HG02571 (cell line): ENCODE measurements around the gene PROB1.
"Not testable (repeated sequence)": the region's sequence is repeated elsewhere in the genome, so short reads cannot be mapped to it uniquely, and the experiment has no call there.

Experiments used
- ATAC-seq: cut with Tn5 transposase; IDR thresholded peaks from one replicate; pipeline ENCODE4 v1.9.1; 2021; ENCODE audit warnings: mild to moderate bottlenecking, moderate library complexity; ENCODE audit not compliant: unreplicated experiment

PROB1 gene

DNA sequence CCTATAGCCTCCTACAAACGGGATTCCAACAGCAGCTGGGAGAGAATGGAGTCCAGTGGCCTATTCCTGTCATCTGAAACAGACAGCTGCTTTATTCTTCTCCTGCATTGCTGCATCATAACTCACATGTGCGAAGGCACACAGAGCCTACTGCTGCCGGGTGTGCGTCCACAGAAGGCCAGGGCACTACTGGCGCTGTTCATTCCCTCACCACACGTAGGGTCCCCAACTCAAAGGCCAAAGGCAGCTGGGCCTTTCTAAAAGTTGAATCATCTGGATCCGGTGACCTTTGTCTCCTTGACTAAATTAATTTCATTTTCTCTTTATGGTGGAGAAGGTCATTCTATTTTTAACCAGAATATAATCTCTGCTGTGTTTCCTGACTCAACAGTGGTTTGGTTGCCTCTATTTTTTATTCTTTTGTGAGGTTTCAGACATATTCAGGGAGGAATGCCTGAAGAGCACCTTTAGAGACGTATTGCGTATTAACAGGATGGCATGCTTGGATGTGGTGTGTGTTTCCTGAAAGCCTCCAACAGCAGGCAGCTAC, 19.8 kb upstream of the PROB1 start:
- no peak for ATAC-seq

DNA sequence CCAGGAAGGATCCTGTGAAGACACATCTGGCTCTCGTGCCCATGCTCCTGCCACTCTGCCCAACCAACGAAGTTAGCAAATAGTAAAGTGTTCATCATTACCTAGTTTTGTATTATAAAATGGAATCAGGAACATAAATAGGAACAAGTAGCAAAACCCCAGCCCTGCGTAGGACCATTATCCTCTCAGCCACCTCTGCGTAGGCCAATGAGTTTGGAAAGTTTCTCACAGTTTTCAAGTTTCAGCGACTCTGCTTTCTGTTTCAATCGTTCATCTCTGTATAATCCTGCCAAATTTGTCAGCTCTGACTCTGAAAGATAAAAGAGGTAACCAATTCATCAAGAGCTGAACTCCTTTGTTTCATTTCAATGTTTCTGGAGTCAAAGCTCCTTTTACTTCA, 19.1 kb upstream of the PROB1 start:
- ATAC-seq: no peak

DNA sequence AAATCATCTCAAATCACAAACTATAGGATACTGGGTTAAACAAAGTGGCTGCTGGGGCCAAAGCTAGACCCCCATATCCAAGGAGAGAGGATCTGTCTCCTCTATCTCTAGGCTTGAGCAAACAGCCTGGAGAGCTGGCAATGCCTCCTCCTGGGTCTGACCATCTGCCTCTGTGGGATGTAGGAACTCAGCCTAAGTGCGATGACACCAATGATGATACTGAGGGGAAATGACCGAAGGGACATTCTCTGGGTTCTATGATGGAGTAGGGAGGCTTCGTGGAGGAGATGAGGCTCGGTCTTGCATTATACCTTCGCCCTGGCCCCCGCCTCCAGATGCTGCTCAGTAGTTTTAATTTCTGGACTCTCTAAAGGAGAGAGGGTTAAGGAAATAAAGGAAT, 18.2 kb upstream of the PROB1 start:
- no peak for ATAC-seq

- no peak for ATAC-seq
Observed at GRCh38 chr5:139410993-139411828, 16.3 kb upstream of the PROB1 start.

GRCh38 chr5:139410121-139410992, 15.5 kb upstream of the PROB1 start:
- ATAC-seq: no peak

- ATAC-seq: not testable (repeated sequence)
Observed at GRCh38 chr5:139409116-139409515, 14.2 kb upstream of the PROB1 start.

- ATAC-seq: no peak
Observed at GRCh38 chr5:139408191-139408590, 13.3 kb upstream of the PROB1 start.

DNA sequence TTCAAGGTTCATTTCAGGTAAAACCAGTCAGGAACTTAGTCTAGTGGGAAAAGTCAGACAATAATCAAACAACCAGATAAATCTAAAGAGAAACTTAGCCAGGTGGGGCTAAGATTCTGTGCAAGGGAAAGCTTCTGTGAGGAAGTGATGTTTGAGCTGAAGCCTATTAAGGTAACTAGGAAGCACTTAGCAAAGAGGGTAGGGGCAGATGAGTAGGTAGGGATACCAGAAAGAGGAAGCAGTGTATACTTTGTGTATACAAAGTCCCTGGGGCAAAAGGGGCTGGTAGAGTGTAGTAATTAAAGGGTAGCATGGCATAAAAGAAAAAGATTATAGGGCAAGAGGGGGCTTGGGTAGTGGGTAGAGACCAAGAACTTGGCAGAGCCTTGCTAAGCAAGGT, 12.6 kb upstream of the PROB1 start:
- ATAC-seq: no peak

DNA sequence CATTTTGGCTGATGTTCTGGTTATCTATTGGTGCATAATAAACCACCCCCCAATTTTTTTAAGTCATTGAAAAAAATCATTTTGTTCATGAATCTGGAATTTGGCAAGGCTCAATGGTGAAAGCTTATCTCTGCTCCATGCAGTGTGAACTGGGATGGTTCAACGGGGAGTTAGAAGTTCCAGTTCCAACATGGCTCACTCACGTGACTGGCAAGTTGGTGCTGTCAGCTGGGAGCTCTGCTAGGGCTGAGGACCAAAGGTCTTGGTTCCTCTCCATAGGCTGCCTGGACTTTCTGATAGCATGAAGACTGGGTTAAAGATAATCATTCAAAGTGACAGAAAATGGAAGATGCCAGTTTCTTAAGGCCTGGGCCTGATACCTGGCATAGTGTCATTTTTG, 12.1 kb upstream of the PROB1 start:
- ATAC-seq: no peak

GRCh38 chr5:139404484-139404840, 9.6 kb upstream of the PROB1 start:
- ATAC-seq: no peak

DNA sequence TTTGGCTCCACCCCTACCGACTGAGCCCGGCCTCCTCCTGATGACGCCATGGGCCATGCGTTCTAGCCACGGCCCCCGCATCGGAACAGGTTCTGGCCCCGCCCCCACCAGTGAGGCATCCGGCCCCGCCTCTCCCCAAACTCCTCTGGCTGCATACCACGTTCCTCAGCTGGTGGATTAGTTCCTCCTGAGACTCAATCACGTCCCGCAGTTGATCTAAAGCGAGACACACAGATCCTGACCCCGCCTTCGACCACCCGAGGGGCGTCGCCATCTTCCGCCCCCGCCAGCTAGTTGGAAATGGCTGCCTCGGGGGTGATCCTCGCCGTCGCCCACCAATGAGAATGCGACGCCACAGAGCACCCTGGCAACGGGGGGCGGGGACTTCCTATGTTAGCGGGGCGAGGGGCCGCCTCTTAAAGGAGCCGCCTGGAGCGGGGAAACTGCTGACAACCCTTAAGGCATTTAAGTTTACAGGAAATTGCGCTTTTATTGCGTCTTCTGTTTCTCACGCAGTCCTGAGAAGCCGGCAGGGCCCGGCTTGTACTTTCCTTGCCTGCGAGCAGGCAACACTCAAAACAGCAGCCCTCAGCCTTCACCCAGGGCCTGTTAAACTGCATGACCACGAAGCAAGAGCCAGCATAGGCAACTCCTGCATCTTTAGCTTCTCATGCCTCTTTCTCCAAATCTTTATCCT, 9.0 kb upstream of the PROB1 start, which contains the start of gene SPATA24:
Gene SPATA24, minus strand, starts transcription at position 303 of the 697 bp plus-strand sequence. Its CDS starts 29 bp downstream, at position 274.
- peak; percentile 79 for ATAC-seq

- ATAC-seq: no peak
Observed at GRCh38 chr5:139403418-139403786, 8.5 kb upstream of the PROB1 start.

DNA sequence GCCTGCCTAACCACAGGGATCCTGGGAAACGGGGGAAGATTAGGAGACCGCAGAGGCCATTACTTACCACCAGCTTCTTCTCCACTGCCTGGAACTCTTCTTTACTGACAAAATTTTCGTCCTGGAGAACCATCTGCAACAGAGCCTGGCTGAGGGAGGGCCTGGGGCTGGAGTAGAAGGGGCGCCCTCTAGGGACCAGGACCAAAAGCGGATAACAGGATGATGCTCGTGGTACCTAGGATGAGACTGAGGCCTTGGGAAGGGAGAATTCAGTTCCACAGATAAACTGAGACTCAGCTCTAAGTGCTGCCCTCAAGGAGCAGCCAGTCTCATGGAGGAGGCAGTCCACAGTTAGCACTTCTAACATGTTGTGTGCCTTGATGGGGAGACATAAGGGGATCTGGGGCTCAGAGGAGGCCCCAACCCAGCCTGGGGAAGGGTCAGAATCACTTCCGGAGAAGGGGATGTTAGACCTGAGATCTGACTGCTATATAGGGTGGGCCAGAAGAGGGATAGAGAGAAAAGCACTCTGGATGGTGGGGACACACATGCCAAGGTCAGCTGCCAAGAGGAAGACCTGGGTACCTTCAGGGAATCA, 7.8 kb upstream of the PROB1 start:
- no peak for ATAC-seq

- ATAC-seq: no peak
Observed at GRCh38 chr5:139401546-139401945, 6.6 kb upstream of the PROB1 start.

- ATAC-seq: peak; percentile 32
Observed at GRCh38 chr5:139399501-139400121, 4.7 kb upstream of the PROB1 start.

- ATAC-seq: no peak
Observed at GRCh38 chr5:139397921-139398320, 3.0 kb upstream of the PROB1 start.

GRCh38 chr5:139396691-139397090, 1.8 kb upstream of the PROB1 start:
- no peak for ATAC-seq

DNA sequence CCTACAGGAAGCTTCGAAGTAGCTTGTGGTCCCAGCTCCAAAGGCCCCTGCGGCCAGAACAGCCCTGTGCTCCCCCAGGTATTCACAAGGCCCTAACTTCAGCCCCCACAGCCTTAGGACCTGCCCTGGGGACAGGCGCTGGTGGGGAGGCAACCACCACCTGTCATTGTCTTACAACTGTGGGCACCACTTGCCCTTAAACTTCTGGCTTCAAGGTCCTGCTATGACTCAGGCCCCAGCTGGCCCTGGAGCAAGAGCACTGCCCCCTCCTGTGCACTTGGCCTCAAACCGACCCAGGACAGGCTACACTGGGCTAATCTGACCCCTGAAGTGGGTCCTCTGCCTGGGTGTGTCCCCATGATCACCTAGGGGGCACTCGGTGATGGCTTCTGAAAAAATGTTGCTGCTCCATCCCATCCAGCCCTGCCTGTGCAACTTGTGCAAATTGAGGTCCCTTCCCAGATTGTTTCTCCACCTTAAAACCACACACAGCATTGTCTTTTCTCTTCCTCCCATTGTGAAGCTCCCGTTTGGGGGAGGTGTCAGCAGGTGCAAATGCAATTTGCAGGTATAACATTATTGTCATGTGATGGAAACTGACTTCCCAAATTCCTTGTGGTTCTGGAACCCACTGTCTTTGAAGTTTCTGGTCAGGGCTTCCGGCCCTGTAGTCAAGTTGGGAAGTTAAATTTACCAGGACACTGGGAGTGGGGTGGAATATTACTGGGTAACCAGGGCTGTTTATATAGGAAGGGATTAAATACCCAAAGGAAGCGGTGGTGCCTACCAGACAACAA, 1.1 kb upstream of the PROB1 start:
- no peak for ATAC-seq

- no peak for ATAC-seq
Observed at GRCh38 chr5:139394123-139394653, 716 bp downstream of the PROB1 start.
